ENCODE data around the gene GAS2L3. TPM values are rescaled to one million over a fixed set of nuclear protein-coding genes. Genes with fewer than 3 reads are reported as not detected.

Gene GAS2L3
- total RNA-seq, 4 donors from 2014 or later: 0.80 to 15.7 (median 7.6) TPM

DNA sequence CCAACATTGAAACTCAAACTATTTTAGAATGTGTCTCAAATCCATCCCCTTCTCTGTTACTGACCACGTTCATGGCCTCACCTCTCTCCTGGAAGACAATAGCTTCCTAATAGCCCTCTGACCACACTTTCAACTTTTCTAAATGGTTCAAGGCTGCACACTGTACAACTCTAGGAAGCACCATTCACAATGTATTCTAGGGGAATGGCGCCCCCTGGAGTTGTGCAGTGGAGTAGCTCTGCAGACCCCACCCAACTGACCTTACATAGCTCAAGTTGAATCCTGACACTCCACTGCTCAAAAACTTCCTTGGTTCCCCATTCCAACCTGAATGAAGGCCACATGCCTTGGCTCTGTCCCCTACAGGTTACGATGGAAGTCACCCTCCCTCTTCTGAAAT lies 77.6 kb downstream of the GAS2L3 start:
- Histone ChIP-seq H3K36me3 (no peaks in the 10 kb centered on the region), H3K4me3 (no peak overlapping the region), H3K4me1 (no peaks in the 10 kb centered on the region), H3K27me3 (no peaks in the 10 kb centered on the region), H3K9me3 (no peaks in the 10 kb centered on the region), H3K27ac (no peak overlapping the region)
- TF ChIP-seq, protein P1, sequence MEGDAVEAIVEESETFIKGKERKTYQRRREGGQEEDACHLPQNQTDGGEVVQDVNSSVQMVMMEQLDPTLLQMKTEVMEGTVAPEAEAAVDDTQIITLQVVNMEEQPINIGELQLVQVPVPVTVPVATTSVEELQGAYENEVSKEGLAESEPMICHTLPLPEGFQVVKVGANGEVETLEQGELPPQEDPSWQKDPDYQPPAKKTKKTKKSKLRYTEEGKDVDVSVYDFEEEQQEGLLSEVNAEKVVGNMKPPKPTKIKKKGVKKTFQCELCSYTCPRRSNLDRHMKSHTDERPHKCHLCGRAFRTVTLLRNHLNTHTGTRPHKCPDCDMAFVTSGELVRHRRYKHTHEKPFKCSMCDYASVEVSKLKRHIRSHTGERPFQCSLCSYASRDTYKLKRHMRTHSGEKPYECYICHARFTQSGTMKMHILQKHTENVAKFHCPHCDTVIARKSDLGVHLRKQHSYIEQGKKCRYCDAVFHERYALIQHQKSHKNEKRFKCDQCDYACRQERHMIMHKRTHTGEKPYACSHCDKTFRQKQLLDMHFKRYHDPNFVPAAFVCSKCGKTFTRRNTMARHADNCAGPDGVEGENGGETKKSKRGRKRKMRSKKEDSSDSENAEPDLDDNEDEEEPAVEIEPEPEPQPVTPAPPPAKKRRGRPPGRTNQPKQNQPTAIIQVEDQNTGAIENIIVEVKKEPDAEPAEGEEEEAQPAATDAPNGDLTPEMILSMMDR (IDR thresholded peaks at IDR 0.05): no peak
- TF ChIP-seq POLR2A (IDR thresholded peaks at IDR 0.05) (no peak), POLR2AphosphoS5 (IDR thresholded peaks at IDR 0.05) (no peak), EP300 (IDR thresholded peaks at IDR 0.05; ENCODE audit: low read depth) (no peak)
- intact Hi-C loops (cut with DNase I; ENCODE audit: low total_unique reads) (no loop called here), in situ Hi-C loops (cut with MboI; ENCODE audit: low pct_ligation_motif_present in 1 of 4, low pct_unique_long_range_greater_than_20kb in 1 of 4, low sequenced_read_pairs in 3 of 4) (loop anchor here in 1 of 4 donors (25.0 kb wide), 1 partner anchor 89 kb away; the partner anchor contains the start of gene GAS2L3)
- DNase-seq: no peak
- 79 to 100% methylated on average over 2 to 3 of the region's 3 CpGs for WGBS, 2 donors (ENCODE audit: low coverage in 1 of 2)

DNA sequence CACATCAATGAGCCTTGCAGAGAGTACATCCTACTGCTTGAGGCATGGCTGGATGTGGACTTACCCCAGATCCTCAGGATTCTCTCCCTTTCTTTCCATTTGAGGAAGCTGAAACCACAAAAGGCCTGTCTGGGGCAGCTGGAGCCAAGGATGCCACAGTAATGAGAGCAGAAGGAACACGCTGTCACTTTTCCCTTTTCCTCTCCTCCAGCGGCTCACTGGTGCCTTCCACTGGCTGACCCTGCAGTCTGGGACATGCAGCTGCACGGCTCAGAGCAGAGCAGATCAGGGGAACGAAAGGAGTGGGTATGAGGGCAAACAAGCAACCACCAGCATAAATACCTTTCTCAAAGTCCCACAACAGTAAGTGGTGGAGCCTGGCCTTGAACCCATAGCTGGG lies 78.2 kb downstream of the GAS2L3 start:
- Histone ChIP-seq H3K27ac (no peak overlapping the region), H3K9me3 (no peaks in the 10 kb centered on the region), H3K4me3 (no peak overlapping the region), H3K4me1 (no peaks in the 10 kb centered on the region), H3K27me3 (no peaks in the 10 kb centered on the region), H3K36me3 (no peaks in the 10 kb centered on the region)
- TF ChIP-seq POLR2AphosphoS5 (IDR thresholded peaks at IDR 0.05) (no peak), EP300 (IDR thresholded peaks at IDR 0.05; ENCODE audit: low read depth) (no peak), POLR2A (IDR thresholded peaks at IDR 0.05) (no peak)
- TF ChIP-seq, protein P1 (IDR thresholded peaks at IDR 0.05): no peak
- in situ Hi-C loops (cut with MboI; ENCODE audit: low pct_ligation_motif_present in 1 of 4, low pct_unique_long_range_greater_than_20kb in 1 of 4, low sequenced_read_pairs in 3 of 4): loop anchor here in 1 of 4 donors (25.0 kb wide), 1 partner anchor 89 kb away; the partner anchor contains the start of gene GAS2L3
- intact Hi-C loops (cut with DNase I; ENCODE audit: low total_unique reads): no loop called here
- WGBS, 2 donors (ENCODE audit: low coverage in 1 of 2): 75 to 95% methylated on average over 3 to 4 of the region's 4 CpGs
- no peak for DNase-seq

DNA sequence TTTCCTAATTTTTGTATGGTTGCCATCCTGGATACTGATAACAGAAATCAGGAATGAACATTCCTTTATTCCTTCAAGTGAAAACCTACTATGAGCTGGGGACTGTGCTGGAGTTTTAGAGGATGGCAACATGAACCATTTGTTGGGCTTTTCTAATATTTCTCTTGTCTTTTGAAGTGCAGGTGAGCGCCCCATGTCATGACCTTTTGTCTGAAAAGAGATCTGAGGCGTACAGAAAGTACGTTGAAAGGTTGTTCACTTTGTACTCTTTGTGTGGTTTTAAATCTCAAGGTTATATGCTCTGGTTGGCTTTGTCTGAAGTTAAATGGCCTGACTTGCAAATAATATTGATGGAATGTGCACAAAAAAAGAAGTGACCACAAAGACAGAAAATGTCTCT lies 79.0 kb downstream of the GAS2L3 start:
- Histone ChIP-seq H3K4me3 (no peak overlapping the region), H3K27ac (no peak overlapping the region), H3K36me3 (no peaks in the 10 kb centered on the region), H3K4me1 (no peaks in the 10 kb centered on the region), H3K27me3 (no peaks in the 10 kb centered on the region), H3K9me3 (no peaks in the 10 kb centered on the region)
- no peak for TF ChIP-seq EP300 (IDR thresholded peaks at IDR 0.05; ENCODE audit: low read depth)
- TF ChIP-seq POLR2AphosphoS5 (IDR thresholded peaks at IDR 0.05): no peak
- TF ChIP-seq, protein P1 (IDR thresholded peaks at IDR 0.05): no peak
- TF ChIP-seq POLR2A (IDR thresholded peaks at IDR 0.05): no peak
- intact Hi-C loops (cut with DNase I; ENCODE audit: low total_unique reads): no loop called here
- DNase-seq: no peak
- WGBS, 2 donors (ENCODE audit: low coverage in 1 of 2): 64 to 86% methylated on average over 3 of the region's 3 CpGs
- in situ Hi-C loops (cut with MboI; ENCODE audit: low pct_ligation_motif_present in 1 of 4, low pct_unique_long_range_greater_than_20kb in 1 of 4, low sequenced_read_pairs in 3 of 4): loop anchor here in 1 of 4 donors (25.0 kb wide), 1 partner anchor 90 kb away; the partner anchor contains the start of gene GAS2L3

DNA sequence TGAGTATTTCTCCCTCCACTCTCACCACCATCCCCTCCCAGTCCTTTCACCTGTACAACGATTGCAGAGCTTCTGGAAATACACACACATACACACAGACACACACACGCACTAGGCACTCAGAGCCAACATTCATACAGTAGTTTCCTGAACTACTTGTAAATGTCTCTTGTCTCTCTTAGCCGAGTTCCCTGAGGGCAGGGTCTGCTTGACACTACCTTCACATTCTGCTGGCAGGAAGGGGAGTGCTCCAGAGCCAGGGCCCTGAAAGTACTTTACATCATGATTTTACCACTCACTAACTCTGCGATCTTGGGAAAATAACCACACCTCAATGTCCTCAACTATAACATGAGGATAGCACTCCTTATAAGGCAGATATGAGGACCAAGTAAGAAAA lies 82.7 kb downstream of the GAS2L3 start:
- Histone ChIP-seq H3K27me3 (no peaks in the 10 kb centered on the region), H3K27ac (no peak overlapping the region), H3K4me3 (no peak overlapping the region), H3K9me3 (no peaks in the 10 kb centered on the region), H3K4me1 (no peaks in the 10 kb centered on the region), H3K36me3 (no peaks in the 10 kb centered on the region)
- intact Hi-C loops (cut with DNase I; ENCODE audit: low total_unique reads): no loop called here
- whole genome bisulfite sequencing, 2 donors (ENCODE audit: low coverage in 1 of 2): 72 to 76% methylated on average over 3 to 4 of the region's 4 CpGs
- in situ Hi-C loops (cut with MboI; ENCODE audit: low pct_ligation_motif_present in 1 of 4, low pct_unique_long_range_greater_than_20kb in 1 of 4, low sequenced_read_pairs in 3 of 4): loop anchor here in 1 of 4 donors (25.0 kb wide), 1 partner anchor 94 kb away; the partner anchor contains the start of gene GAS2L3
- DNase-seq: no peak
- TF ChIP-seq POLR2A (IDR thresholded peaks at IDR 0.05) (no peak), EP300 (IDR thresholded peaks at IDR 0.05; ENCODE audit: low read depth) (no peak), POLR2AphosphoS5 (IDR thresholded peaks at IDR 0.05) (no peak)

DNA sequence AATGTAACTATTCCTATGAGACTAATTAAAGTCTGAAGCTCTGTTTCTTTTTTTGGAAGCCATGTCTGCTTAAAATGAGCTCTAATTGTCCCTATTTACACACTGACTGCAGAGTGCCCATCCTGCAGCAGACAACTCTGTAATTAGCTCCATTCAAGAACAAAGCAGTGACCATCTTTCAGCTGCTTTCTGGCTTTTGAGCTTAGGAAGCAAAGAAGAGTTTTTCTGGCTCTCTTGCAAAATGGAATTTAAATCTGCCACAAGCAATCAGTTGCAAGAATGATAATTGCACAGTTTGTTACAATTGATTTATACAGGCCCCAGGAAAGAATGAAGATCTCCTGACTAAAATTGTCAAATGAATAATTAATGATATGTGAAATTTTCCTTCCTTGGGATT lies 83.4 kb downstream of the GAS2L3 start:
- Histone ChIP-seq H3K36me3 (no peaks in the 10 kb centered on the region), H3K9me3 (no peaks in the 10 kb centered on the region), H3K27me3 (no peaks in the 10 kb centered on the region), H3K4me1 (no peaks in the 10 kb centered on the region), H3K27ac (no peak overlapping the region), H3K4me3 (no peak overlapping the region)
- TF ChIP-seq POLR2AphosphoS5 (IDR thresholded peaks at IDR 0.05): no peak
- TF ChIP-seq, protein P1 (IDR thresholded peaks at IDR 0.05): no peak
- no peak for DNase-seq
- intact Hi-C loops (cut with DNase I; ENCODE audit: low total_unique reads): no loop called here
- in situ Hi-C loops (cut with MboI; ENCODE audit: low pct_ligation_motif_present in 1 of 4, low pct_unique_long_range_greater_than_20kb in 1 of 4, low sequenced_read_pairs in 3 of 4): loop anchor here in 1 of 4 donors (25.0 kb wide), 1 partner anchor 95 kb away; the partner anchor contains the start of gene GAS2L3

Data from transverse colon (tissue), 4 donors.